ENCODE results near the gene CCDC178.

The CCDC178 gene

GRCh38 chr18:33317640-33318039 lies 122.9 kb downstream of the CCDC178 start:
- H3K27me3 ChIP-seq (ENCODE audit: insufficient read depth, insufficient read length): no peaks in the 10 kb centered on the region
- TF ChIP-seq YY1 (IDR thresholded peaks at IDR 0.05; ENCODE audit: insufficient read depth, insufficient read length) (no peak), SUZ12 (IDR thresholded peaks at IDR 0.05; ENCODE audit: extremely low read depth, insufficient read depth, insufficient read length) (no peak)
- H3K9me3 ChIP-seq (ENCODE audit: insufficient read depth, low read length): no peaks in the 10 kb centered on the region
- no peaks in the 10 kb centered on the region for H3K4me1 ChIP-seq (ENCODE audit: insufficient read depth, insufficient read length)
- no peaks in the 10 kb centered on the region for H3K36me3 ChIP-seq (ENCODE audit: insufficient read depth, insufficient read length, low read length)
- no peak overlapping the region for H3K4me3 ChIP-seq (ENCODE audit: insufficient read length, low read depth)
- no peak for DNase-seq (ENCODE audit: low read depth, low spot score)
- no peak overlapping the region for H3K9ac ChIP-seq (ENCODE audit: insufficient read length, low read depth)

GRCh38 chr18:33316146-33316587 lies 124.4 kb downstream of the CCDC178 start:
- H3K27me3 ChIP-seq (ENCODE audit: insufficient read depth, insufficient read length): no peaks in the 10 kb centered on the region
- TF ChIP-seq YY1 (IDR thresholded peaks at IDR 0.05; ENCODE audit: insufficient read depth, insufficient read length) (no peak), SUZ12 (IDR thresholded peaks at IDR 0.05; ENCODE audit: extremely low read depth, insufficient read depth, insufficient read length) (no peak), ZNF274 (IDR thresholded peaks at IDR 0.05; ENCODE audit: low read depth, low read length) (no peak)
- no peak for DNase-seq (ENCODE audit: low read depth, low spot score)

GRCh38 chr18:33307520-33307919 lies 133.0 kb downstream of the CCDC178 start:
- Histone ChIP-seq H3K4me1 (ENCODE audit: insufficient read depth, insufficient read length) (no peaks in the 10 kb centered on the region), H3K9me3 (ENCODE audit: insufficient read depth, low read length) (peaks cover 12% of the 10 kb centered on the region; the same call in 1 of the 2 replicates), H3K9ac (ENCODE audit: insufficient read length, low read depth) (no peak overlapping the region), H3K4me3 (ENCODE audit: insufficient read length, low read depth) (no peak overlapping the region), H3K27me3 (ENCODE audit: insufficient read depth, insufficient read length) (no peaks in the 10 kb centered on the region), H3K36me3 (ENCODE audit: insufficient read depth, insufficient read length, low read length) (no peaks in the 10 kb centered on the region)
- DNase-seq (ENCODE audit: low read depth, low spot score): no peak
- TF ChIP-seq SUZ12 (IDR thresholded peaks at IDR 0.05; ENCODE audit: extremely low read depth, insufficient read depth, insufficient read length) (no peak), YY1 (IDR thresholded peaks at IDR 0.05; ENCODE audit: insufficient read depth, insufficient read length) (no peak), ZNF274 (IDR thresholded peaks at IDR 0.05; ENCODE audit: low read depth, low read length) (no peak)

More at GRCh38 chr18:33316146-33316587, 124.4 kb downstream of the CCDC178 start:
- H3K4me1 ChIP-seq (ENCODE audit: insufficient read depth, insufficient read length): no peaks in the 10 kb centered on the region
- H3K36me3 ChIP-seq (ENCODE audit: insufficient read depth, insufficient read length, low read length): no peaks in the 10 kb centered on the region
- no peak overlapping the region for H3K4me3 ChIP-seq (ENCODE audit: insufficient read length, low read depth)
- H3K9me3 ChIP-seq (ENCODE audit: insufficient read depth, low read length): no peaks in the 10 kb centered on the region
- no peak overlapping the region for H3K9ac ChIP-seq (ENCODE audit: insufficient read length, low read depth)

GRCh38 chr18:33304277-33304676 lies 136.2 kb downstream of the CCDC178 start:
- H3K9me3 ChIP-seq (ENCODE audit: insufficient read depth, low read length): peaks cover 12% of the 10 kb centered on the region; the same call in 1 of the 2 replicates

GRCh38 chr18:33291539-33291938 lies 149.0 kb downstream of the CCDC178 start:
- TF ChIP-seq SUZ12 (IDR thresholded peaks at IDR 0.05; ENCODE audit: extremely low read depth, insufficient read depth, insufficient read length) (no peak), YY1 (IDR thresholded peaks at IDR 0.05; ENCODE audit: insufficient read depth, insufficient read length) (no peak), ZNF274 (IDR thresholded peaks at IDR 0.05; ENCODE audit: low read depth, low read length) (no peak)
- no peak for DNase-seq (ENCODE audit: low read depth, low spot score)

More at GRCh38 chr18:33304277-33304676, 136.2 kb downstream of the CCDC178 start:
- no peak for DNase-seq (ENCODE audit: low read depth, low spot score)
- no peak overlapping the region for H3K9ac ChIP-seq (ENCODE audit: insufficient read length, low read depth)
- no peak overlapping the region for H3K4me3 ChIP-seq (ENCODE audit: insufficient read length, low read depth)
- TF ChIP-seq ZNF274 (IDR thresholded peaks at IDR 0.05; ENCODE audit: low read depth, low read length) (no peak), YY1 (IDR thresholded peaks at IDR 0.05; ENCODE audit: insufficient read depth, insufficient read length) (no peak), SUZ12 (IDR thresholded peaks at IDR 0.05; ENCODE audit: extremely low read depth, insufficient read depth, insufficient read length) (no peak)
- peaks cover 2% of the 10 kb centered on the region for H3K4me1 ChIP-seq (ENCODE audit: insufficient read depth, insufficient read length)
- H3K27me3 ChIP-seq (ENCODE audit: insufficient read depth, insufficient read length): no peaks in the 10 kb centered on the region
- no peaks in the 10 kb centered on the region for H3K36me3 ChIP-seq (ENCODE audit: insufficient read depth, insufficient read length, low read length)

GRCh38 chr18:33288082-33288716 lies 152.3 kb downstream of the CCDC178 start:
- DNase-seq (ENCODE audit: low read depth, low spot score): no peak
- Histone ChIP-seq H3K27me3 (ENCODE audit: insufficient read depth, insufficient read length) (no peaks in the 10 kb centered on the region), H3K9ac (ENCODE audit: insufficient read length, low read depth) (no peak overlapping the region), H3K36me3 (ENCODE audit: insufficient read depth, insufficient read length, low read length) (no peaks in the 10 kb centered on the region), H3K4me3 (ENCODE audit: insufficient read length, low read depth) (no peak overlapping the region), H3K4me1 (ENCODE audit: insufficient read depth, insufficient read length) (no peaks in the 10 kb centered on the region), H3K9me3 (ENCODE audit: insufficient read depth, low read length) (no peaks in the 10 kb centered on the region)
- TF ChIP-seq SUZ12 (IDR thresholded peaks at IDR 0.05; ENCODE audit: extremely low read depth, insufficient read depth, insufficient read length) (no peak), ZNF274 (IDR thresholded peaks at IDR 0.05; ENCODE audit: low read depth, low read length) (no peak), YY1 (IDR thresholded peaks at IDR 0.05; ENCODE audit: insufficient read depth, insufficient read length) (no peak)

More at GRCh38 chr18:33291539-33291938, 149.0 kb downstream of the CCDC178 start:
- no peak overlapping the region for H3K9ac ChIP-seq (ENCODE audit: insufficient read length, low read depth)
- H3K27me3 ChIP-seq (ENCODE audit: insufficient read depth, insufficient read length): no peaks in the 10 kb centered on the region
- no peak overlapping the region for H3K4me3 ChIP-seq (ENCODE audit: insufficient read length, low read depth)
- H3K36me3 ChIP-seq (ENCODE audit: insufficient read depth, insufficient read length, low read length): no peaks in the 10 kb centered on the region
- H3K9me3 ChIP-seq (ENCODE audit: insufficient read depth, low read length): no peaks in the 10 kb centered on the region
- H3K4me1 ChIP-seq (ENCODE audit: insufficient read depth, insufficient read length): no peaks in the 10 kb centered on the region

- Histone ChIP-seq H3K9me3 (ENCODE audit: insufficient read depth, low read length) (no peaks in the 10 kb centered on the region), H3K27me3 (ENCODE audit: insufficient read depth, insufficient read length) (no peaks in the 10 kb centered on the region), H3K4me1 (ENCODE audit: insufficient read depth, insufficient read length) (no peaks in the 10 kb centered on the region), H3K36me3 (ENCODE audit: insufficient read depth, insufficient read length, low read length) (no peaks in the 10 kb centered on the region), H3K4me3 (ENCODE audit: insufficient read length, low read depth) (no peak overlapping the region), H3K9ac (ENCODE audit: insufficient read length, low read depth) (no peak overlapping the region)
- DNase-seq (ENCODE audit: low read depth, low spot score): no peak
- TF ChIP-seq YY1 (IDR thresholded peaks at IDR 0.05; ENCODE audit: insufficient read depth, insufficient read length) (no peak), ZNF274 (IDR thresholded peaks at IDR 0.05; ENCODE audit: low read depth, low read length) (no peak), SUZ12 (IDR thresholded peaks at IDR 0.05; ENCODE audit: extremely low read depth, insufficient read depth, insufficient read length) (no peak)
Observed at GRCh38 chr18:33282709-33283333, 157.7 kb downstream of the CCDC178 start.
